Activated T-cell treated with anti-CD3 and anti-CD28 coated beads, Interleukin-2, amount 50 U/mL, for 48 hours (primary cell): Measurements from ENCODE around the gene FITM1.
A peak's percentile ranks its signal among the peaks of the same experiment; 100 is the strongest.

Experiments
- DNase-seq, 2 experiments: peaks; one replicate each; pipeline ENCODE4 v3.0.0-alpha.2; 2020

FITM1 gene

DNA sequence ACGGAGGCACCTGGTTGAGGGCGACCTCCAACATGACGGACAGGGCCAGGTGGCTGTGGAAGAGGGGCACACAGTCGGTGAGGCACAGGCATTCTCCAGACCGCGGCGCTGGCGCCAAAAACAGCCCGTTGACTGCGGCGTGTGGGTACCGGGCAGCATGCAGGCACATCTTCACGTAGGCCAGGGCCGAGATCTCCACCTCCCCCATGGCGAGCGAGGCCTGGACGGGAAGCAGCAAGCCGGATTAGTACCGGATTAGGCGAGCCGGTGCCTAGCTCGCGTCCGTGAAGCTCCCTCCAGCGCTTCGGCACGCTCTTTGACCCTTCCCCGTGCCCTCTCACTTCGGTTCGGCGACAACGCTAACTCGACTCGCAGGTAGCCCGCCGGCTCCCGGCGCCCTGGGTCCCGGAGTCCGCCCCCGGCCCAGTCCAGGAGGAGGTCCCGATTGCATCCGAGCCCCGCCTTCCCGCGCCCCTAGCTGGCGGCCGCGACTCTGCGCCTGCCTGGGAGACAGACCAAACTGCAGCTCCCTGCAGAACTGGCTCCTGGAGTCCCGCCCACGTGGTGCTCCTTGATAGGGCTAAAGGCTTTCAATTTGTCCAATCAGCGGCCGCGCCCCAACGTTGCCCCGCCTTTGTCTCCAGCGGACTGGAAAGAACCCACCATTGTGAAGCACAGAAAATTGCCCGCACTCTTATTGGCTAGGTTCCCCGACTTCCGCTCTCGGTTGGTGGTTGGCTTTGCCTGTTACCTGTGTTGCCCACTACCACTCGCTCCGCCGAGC lies 10.8 kb downstream of the FITM1 start, which contains the start of gene EMC9:
Gene EMC9, minus strand, starts transcription at position 495 of the 784 bp plus-strand sequence. Its CDS starts 287 bp downstream, at position 208.
- DNase-seq = peak; percentile 100

DNA sequence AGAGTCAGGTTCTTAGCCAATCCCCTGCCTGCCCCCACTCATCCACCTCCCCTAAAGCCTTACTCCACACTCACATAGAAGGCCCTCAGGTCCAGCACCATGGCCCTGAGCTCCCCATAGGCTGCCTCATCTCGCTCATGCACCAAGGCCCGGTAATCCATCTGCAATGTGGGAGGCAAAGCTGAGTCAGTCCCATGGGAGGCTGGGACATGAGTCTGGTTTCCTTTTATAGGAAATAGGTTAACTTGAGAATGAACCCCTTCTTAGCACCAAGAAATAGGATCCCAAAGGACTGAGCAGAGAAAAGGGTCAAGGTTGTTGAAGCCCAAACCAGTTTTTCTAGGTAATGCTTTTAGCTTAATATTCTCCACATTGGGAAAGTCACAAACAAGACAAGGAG lies 13.1 kb downstream of the FITM1 start:
- no peak for DNase-seq

DNA sequence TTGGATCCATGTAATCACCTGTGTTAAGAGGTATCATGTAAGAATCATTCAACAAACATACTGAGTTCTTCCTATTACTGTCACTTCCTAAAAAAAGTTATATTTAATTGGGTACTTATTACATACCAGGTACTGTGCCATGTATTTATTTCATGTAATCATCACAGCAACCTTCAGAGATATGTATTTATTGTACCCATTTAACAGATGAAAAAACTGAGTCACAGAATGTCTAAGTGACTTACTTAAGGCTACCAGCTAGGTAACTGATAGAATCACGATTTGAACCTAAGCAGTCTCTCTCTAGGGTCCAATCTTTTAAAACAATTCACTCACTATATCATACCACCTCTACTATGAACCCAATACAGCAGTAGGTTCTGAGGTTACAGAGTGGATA lies 14.0 kb downstream of the FITM1 start:
- no peak for DNase-seq

DNA sequence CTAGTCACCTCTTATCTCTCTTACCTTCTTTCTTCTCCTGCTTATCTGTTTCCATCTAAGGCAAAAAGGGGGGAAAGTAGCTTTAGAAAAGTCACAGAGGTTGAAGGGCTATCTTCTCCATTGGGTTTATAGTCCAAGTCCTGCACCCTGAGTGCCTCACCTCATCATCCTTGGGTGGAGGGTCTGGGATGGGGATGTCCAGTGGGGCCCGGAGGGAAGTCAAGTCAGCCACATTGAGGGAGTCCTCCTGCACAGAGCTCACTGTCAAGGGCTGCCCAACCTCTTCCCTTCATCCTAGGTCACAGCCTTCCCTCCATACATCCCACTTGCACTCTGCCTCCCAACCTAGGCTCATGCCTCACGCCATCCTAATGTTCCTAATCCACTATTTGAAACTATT lies 14.8 kb downstream of the FITM1 start:
- DNase-seq = no peak

DNA sequence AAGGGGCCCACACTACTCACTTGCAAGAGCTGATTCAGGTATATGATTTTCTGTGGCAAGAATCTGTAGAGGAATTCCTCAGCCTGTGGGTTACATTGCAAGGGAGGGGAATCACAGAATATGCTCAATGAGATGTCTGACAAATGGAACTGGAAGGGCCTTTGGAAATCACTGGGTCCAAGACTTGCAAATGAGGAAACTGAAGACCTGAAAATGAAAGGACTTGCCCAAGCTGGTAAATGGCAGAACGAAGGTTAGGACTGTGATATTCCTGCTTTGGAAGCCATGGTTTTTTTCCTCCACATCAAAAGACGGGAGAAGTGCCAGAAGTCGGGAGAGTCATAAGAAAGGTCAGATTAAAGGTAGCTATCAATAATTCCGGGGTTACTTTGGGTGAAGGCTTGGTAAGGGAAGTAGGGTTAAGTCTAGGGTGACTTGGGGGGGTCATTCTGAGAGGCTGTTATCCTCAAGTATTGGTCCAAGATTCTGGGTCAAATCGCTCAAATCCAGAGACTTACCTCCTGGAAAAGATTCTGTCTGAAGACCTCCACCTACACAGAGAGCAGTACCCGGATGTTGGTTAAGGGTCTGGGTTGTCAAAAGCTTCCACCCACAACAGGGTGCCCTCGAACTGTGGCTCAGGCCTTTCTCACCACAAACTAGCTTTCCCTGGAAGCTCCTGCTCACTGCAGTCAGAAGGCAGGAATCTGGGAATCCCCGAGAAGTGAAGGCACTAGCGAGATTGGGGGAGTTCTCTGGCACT lies 15.4 kb downstream of the FITM1 start:
- no peak for DNase-seq

DNA sequence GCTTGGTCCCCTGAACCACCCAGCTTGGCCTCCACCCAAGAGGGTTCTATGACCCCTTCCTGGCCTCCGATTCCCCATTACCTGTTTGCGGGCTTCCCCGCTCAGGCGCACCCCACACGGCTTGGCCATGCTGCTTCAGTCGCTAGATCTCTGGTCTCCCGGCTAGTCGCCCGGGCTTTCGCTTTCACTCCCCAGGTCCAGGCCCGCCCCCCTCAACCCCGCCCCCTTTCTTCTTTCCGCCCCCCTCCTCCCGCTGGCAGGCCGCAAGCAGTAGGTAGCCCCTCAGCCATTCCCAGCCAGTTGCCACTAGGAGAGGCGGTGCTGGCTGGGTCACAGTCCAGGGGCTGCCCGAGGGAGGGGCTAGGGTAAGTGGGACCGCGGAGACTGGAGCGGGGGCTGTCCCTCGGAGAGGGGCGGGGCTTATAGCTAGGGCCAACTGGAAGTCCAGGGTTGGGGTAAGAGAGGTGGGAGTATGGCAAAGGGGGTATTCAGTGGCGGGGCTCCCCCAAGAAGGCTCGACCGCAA lies 16.1 kb downstream of the FITM1 start, which contains the start of gene PSME2:
Gene PSME2, minus strand, starts transcription at position 158 of the 525 bp plus-strand sequence. Its CDS starts 29 bp downstream, at position 129.
- DNase-seq = peak; percentile 94 to 95

DNA sequence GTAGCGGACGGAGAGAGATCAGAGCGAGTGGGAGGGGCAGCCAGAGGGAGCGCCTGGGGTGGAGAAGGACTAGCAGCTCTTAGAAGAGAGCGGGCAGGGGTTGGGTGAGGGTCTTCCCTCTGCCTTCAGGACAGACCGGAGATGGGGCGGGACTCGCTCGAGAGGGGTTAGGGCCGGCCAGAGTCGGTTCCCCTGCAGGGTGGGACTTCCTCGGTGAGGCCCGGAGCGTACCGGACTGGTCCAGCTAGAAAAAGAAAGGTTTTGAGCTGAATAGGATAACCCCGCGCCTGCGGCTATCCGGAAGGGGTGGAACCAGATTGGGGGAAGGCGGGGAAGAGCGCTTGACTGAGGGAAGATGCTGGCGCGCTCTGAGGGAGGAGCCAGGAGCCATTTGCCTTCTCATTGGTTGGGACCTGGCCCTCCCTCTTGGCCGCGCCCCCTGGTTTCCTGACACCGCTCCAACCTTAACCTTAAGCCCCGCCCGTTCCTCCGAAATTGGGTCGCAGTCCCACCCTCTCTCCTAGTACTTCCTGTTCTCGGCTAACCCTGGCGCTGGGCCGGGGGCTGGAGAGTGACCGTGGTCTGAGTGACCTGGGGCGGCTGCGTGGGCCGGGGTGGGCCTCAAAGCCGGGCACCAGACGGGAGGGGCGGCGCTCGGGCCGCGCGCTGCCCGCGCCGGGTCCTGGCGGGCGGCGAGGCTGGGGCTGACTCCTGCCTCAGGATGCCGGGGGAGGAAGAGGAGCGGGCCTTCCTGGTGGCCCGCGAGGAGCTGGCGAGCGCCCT lies 16.7 kb downstream of the FITM1 start, which contains the start of gene RNF31:
Gene RNF31, plus strand, starts transcription at position 521 of the 783 bp plus-strand sequence. Its CDS starts 201 bp downstream, at position 722.
- peak; percentile 97 to 98 for DNase-seq

DNA sequence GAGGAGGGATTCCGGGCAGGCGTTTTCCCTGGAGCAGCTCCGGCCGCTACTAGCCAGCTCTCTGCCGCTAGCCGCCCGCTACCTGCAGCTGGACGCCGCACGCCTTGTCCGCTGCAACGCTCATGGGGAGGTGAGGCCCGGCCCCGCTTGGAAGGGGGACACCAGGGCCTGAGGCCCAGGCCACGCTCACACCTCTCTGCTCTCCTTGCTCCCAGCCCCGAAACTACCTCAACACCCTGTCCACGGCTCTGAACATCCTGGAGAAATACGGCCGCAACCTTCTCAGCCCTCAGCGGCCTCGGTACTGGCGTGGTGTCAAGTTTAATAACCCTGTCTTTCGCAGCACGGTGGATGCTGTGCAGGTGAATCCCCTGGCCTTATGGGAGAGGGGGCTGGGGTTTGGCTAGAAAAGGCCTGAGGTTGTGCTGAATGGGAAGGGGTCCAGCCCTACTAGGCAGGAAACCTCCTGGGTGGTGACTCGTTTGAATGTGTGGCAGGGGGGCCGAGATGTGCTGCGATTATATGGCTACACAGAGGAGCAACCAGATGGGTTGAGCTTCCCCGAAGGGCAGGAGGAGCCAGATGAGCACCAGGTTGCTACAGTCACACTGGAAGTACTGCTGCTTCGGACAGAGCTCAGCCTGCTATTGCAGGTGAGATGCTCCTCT lies 17.4 kb downstream of the FITM1 start:
- no peak for DNase-seq

DNA sequence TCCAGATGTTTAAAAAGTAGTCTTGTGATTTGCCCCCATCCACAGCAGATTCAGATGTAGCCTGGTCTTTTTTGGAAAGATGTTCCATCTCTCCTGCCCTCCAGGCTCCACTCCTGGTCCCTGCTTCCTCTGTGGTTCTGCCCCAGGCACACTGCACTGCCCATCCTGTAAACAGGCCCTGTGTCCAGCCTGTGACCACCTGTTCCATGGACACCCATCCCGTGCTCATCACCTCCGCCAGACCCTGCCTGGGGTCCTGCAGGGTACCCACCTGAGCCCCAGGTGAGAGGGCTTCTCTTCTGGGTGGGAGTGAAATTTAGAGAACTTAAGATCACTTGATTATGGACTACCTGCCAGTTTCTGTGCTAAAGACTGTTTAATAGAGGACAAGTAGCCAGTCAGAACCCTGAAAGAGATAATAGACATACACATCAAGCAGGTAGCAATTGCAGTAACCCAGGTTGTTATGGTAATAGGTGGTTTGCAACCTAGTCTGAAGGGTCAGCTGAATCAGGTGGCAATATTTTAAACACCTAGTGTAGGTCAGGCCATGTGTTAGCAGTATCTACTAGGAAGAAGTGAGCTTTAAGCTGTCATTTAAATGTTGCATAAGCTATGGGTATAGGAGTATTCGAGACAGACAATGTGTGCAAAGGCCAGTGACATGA lies 19.0 kb downstream of the FITM1 start:
- no peak for DNase-seq

DNA sequence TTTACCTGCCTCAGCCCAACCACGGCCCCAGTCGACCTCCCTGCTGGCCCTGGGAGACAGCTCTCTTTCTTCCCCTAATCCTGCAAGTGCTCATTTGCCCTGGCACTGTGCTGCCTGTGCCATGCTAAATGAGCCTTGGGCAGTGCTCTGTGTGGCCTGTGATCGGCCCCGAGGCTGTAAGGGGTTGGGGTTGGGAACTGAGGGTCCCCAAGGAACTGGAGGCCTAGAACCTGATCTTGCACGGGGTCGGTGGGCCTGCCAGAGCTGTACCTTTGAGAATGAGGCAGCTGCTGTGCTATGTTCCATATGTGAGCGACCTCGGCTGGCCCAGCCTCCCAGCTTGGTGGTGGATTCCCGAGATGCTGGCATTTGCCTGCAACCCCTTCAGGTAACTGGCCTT lies 19.6 kb downstream of the FITM1 start:
- DNase-seq = no peak

DNA sequence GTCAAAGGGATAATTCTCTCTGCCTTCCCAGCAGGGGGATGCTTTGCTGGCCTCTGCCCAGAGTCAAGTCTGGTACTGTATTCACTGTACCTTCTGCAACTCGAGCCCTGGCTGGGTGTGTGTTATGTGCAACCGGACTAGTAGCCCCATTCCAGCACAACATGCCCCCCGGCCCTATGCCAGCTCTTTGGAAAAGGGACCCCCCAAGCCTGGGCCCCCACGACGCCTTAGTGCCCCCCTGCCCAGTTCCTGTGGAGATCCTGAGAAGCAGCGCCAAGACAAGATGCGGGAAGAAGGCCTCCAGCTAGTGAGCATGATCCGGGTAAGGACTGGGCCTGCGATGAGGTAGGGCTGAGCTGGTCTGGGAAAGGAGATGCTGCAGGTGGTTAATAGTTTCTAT lies 20.1 kb downstream of the FITM1 start:
- no peak for DNase-seq

DNA sequence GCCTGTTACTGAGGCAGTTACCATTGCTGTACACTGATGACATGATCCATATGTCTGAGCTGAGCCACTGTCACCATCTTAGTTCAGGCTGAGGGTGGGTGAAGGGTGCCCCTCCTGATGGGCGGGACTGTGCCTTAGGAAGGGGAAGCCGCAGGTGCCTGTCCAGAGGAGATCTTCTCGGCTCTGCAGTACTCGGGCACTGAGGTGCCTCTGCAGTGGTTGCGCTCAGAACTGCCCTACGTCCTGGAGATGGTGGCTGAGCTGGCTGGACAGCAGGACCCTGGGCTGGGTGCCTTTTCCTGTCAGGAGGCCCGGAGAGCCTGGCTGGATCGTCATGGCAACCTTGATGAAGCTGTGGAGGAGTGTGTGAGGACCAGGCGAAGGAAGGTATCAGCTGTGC lies 20.5 kb downstream of the FITM1 start:
- no peak for DNase-seq

DNA sequence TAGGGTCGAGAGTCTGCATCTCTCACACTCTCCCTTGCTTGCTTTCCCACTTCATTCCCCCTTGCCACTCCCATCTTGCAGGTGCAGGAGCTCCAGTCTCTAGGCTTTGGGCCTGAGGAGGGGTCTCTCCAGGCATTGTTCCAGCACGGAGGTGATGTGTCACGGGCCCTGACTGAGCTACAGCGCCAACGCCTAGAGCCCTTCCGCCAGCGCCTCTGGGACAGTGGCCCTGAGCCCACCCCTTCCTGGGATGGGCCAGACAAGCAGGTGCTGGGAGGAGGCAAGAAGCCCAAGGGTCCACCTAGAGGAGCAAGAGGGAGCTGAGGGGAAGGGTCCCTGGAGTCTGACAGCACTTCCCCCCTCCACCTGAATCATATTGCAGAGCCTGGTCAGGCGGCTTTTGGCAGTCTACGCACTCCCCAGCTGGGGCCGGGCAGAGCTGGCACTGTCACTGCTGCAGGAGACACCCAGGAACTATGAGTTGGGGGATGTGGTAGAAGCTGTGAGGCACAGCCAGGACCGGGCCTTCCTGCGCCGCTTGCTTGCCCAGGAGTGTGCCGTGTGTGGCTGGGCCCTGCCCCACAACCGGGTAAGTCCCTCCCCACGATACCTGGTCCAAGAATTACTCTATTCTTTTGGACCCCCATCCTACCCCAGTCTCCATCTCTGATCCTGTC lies 21.1 kb downstream of the FITM1 start:
- no peak for DNase-seq

DNA sequence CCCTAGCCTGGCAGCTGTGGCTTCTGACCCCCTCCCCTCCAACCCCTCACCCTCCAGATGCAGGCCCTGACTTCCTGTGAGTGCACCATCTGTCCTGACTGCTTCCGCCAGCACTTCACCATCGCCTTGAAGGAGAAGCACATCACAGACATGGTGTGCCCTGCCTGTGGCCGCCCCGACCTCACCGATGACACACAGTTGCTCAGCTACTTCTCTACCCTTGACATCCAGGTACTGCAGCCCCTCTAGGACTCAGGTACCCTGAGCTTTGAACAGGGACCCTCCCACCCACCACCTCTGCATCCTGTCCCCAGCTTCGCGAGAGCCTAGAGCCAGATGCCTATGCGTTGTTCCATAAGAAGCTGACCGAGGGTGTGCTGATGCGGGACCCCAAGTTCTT lies 24.6 kb downstream of the FITM1 start:
- DNase-seq = no peak

DNA sequence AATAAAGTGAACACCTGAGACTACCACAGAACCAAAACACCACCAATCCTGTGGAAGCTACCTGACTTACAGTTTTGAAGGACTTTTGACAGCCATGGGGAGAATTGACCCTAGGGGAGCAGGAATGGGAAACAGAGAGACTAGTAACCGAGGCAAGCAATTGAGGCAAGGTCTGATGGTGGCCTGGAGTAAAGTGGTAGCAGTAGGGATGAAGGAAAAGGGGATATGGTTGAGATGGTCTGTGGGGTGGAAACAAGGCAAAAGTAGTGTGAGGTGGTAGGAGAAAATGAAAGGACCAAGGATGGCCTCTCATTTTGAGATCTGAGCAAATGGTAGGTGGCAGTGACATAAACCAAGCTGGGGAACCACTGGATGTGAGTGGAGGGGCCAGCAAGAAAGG lies 26.4 kb downstream of the FITM1 start:
- DNase-seq = no peak

DNA sequence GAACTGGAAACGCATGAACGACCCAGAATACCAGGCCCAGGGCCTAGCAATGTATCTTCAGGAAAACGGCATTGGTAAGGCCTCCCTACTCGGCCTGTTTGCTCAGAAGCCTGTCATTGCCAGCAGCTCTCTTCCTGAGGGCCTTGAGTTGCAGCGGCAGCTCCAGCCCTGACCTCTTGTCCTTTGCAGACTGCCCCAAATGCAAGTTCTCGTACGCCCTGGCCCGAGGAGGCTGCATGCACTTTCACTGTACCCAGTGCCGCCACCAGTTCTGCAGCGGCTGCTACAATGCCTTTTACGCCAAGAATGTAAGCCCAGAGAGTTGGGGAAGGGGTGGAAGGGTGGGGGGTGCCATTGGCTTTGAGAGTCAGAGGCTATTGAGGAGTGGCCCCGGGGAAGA lies 26.9 kb downstream of the FITM1 start:
- no peak for DNase-seq

DNA sequence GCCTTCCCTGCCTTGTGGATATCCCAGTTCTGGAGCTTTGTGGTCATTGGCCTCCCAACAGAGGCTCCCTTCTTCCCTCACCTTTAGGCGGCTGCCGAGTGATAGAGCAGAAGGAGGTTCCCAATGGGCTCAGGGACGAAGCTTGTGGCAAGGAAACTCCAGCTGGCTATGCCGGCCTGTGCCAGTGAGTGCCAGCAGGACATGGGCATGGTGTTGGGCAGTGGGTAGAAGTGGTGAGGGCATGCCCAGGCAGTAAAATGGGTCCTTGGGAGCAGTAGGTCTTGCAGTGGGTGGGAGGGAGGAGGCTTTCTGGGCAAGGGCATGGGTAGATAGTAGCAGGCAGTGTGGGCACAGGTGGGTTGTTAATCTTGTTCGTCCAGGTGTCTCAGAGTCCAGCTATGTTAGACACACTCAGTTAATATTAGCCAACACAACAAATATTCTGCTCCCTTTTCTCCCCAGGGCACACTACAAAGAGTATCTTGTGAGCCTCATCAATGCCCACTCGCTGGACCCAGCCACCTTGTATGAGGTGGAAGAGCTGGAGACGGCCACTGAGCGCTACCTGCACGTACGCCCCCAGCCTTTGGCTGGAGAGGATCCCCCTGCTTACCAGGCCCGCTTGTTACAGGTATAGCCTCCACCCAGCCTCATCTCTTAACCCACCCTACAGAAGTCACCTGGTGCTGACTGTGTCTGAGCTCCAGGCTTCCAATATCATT lies 29.5 kb downstream of the FITM1 start:
- no peak for DNase-seq

DNA sequence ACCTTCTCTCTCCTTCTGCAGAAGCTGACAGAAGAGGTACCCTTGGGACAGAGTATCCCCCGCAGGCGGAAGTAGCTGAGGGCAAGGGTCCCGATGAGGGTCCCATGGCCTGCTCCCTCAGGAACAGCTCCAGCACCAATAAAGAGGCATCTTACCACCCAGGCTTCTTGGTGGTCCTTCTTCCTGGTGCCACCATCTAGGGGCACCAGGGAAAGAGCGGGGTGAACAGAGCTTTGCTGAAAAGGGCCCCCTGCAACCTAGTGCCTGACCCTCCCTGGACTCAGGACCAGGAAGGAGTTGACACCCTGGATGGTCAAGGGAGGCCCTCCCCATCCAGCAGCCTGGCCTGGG lies 30.0 kb downstream of the FITM1 start:
- no peak for DNase-seq

DNA sequence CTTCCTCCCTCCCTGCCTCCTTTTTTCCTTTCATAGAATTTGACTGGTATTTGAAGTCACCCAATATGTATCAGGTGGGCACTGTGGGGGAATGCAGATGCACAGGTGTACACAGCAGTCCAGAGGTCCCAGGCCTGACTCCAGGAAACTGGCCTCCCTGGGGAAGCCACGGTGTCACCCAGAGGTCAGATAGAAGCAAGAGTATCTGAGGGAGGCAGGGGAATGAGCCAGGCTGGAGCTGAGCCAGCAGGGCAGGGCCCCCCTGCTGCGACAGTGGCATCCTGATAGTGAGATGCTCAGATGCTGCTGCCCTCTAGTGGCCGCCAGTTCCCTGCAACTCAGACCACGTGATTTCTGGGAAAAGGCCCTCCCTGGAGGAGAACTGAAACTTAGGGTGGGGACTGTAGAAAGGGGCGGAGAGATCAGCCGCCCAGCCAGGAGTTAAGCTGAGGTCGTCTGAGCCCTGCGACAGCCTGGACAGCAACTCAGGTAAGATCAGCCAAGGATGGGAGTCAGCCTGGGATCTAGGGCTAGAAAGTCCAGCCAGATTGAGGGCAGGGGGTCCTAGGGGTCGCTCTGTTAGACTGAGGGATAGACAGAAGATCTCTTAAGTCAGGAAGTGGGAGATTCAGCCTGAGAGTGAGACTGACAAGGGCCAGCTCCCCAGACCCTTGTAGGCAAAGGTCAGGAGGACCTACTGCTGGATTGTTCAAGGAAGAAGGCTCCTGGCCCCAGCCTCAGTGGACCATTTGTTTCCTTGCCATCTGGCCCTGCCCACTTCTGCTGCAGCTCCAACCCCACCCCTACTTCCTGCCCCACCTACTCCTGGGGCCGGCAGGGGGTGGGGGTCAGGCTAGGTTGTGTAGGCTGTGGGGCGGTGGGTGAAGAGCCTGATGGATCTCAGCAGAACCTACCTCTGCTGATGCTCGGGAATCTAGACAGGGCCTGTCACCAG lies 30.7 kb downstream of the FITM1 start, which contains the start of gene IRF9:
Gene IRF9, plus strand, starts transcription at position 416 of the 955 bp plus-strand sequence. CDS start 880 bp downstream, outside the sequence.
- DNase-seq = peak; percentile 100
